Tibial nerve (tissue), 4 donors: ENCODE measurements around the gene STON2.
A peak's percentile ranks its signal among the peaks of the same experiment; 100 is the strongest.

Experiments used
- CTCF ChIP-seq, 5 experiments: fragments of 200-600 bp in 3 of 5; fragments of 450-650 bp in 2 of 5; sonication (generic) in 3 of 5; IDR thresholded peaks; one replicate each; pipeline ENCODE4 v1.5.1; 2016 to 2019; ENCODE audit warnings: antibody characterized with exemption in 5 of 5, mild to moderate bottlenecking in 3 of 5, moderate library complexity in 2 of 5
- EP300 ChIP-seq, 2 donors: sonication (generic); formaldehyde crosslinking; IDR thresholded peaks; one replicate each; pipeline ENCODE4 v1.6.1; 2017; ENCODE audit warnings: antibody characterized with exemption in 2 of 2, mild to moderate bottlenecking in 1 of 2
- POLR2A ChIP-seq, 2 donors: fragments of 450-650 bp; IDR thresholded peaks; one replicate each; pipeline ENCODE4 v1.6.1; 2017; ENCODE audit warnings: antibody characterized with exemption in 2 of 2, mild to moderate bottlenecking in 2 of 2, moderate library complexity in 2 of 2

- peak in 1 of 5 experiments; percentile 7 for TF ChIP-seq CTCF (IDR thresholded peaks at IDR 0.05)
- no peak for TF ChIP-seq POLR2A (IDR thresholded peaks at IDR 0.05)
- TF ChIP-seq EP300 (IDR thresholded peaks at IDR 0.05), result no peak
Observed at GRCh38 chr14:81435391-81436295, 35.5 kb upstream of the STON2 start.
